Ovary (tissue), 9 donors: ENCODE data around the gene KMT2D. TPM values are rescaled to one million over a fixed set of nuclear protein-coding genes. Genes with fewer than 3 reads are reported as not detected.
A peak's percentile ranks its signal among the peaks of the same experiment; 100 is the strongest.

Source experiments
- DNase-seq, 5 donors: peaks; one replicate each; pipeline ENCODE4 v3.0.0-alpha.2; 2019 to 2020
- H3K27ac ChIP-seq, 2 donors: fragments of 200-600 bp; one replicate each; pipeline versions ENCODE4 v1.5.1 to v1.8.0; 2019 to 2022
- H3K27me3 ChIP-seq: fragments of 200-600 bp; one replicate; pipeline ENCODE4 v1.8.0; 2022
- H3K36me3 ChIP-seq: fragments of 200-600 bp; sonication (generic); one replicate; pipeline ENCODE4 v1.5.1; 2019
- H3K4me1 ChIP-seq: one replicate; pipeline ENCODE4 v1.8.1; 2013; ENCODE audit warnings: mild to moderate bottlenecking, moderate library complexity; ENCODE audit not compliant: insufficient read depth
- H3K4me3 ChIP-seq: fragments of 200-600 bp; sonication (generic); one replicate; pipeline ENCODE4 v1.5.1; 2017
- H3K9me3 ChIP-seq, 2 donors: fragments of 200-600 bp in 1 of 2; sonication (generic) in 1 of 2; one replicate each; pipeline versions ENCODE4 v1.5.1 to v1.8.1; 2013 to 2019; ENCODE audit warnings: mild to moderate bottlenecking in 1 of 2, moderate library complexity in 1 of 2
- EP300 ChIP-seq: sonication (generic); formaldehyde crosslinking; IDR thresholded peaks from one replicate; pipeline ENCODE4 v1.6.1; 2017; ENCODE audit warnings: antibody characterized with exemption
- POLR2A ChIP-seq: fragments of 450-650 bp; IDR thresholded peaks from one replicate; pipeline ENCODE4 v1.6.1; 2017; ENCODE audit warnings: antibody characterized with exemption, mild to moderate bottlenecking, moderate library complexity
- WGBS, 3 donors: extraction: QIAGEN DNeasy Blood & Tissue Kit in 1 of 3; methylation state at CpG; one replicate each; pipeline versions ENCODE4 v1.1.5 to v1.1.7; 2013 to 2017; 5-methylcytosine and 5-hydroxymethylcytosine counted together
- intact Hi-C, 4 donors: fragments of 100-400 bp; cut with DNase I; formaldehyde crosslinking; loops; one replicate each; pipeline versions ENCODE4 v1.11.0 to v1.15.1; 2022 to 2023
- polyA plus RNA-seq, 2 donors: library from polyadenylated mRNA; stranded (reverse); fragments of 200-250 nt in 1 of 2; fragments of 350-450 nt in 1 of 2; fragmentation: Illumina TruSeq in 1 of 2; extraction: RNeasy Lipid Tissue Mini Kit (QIAGEN cat#74804) in 1 of 2; gene quantifications; one replicate each; pipeline ENCODE4 v1.2.3, GENCODE V29; 2013 to 2014
- total RNA-seq, 7 donors: library from RNA; depleted of rRNA in 2 of 7; stranded (reverse); fragments of >200 nt in 2 of 7; fragmentation: NEBNext Ultra II Directional in 3 of 7; extraction: Animal tissue kit (Norgen Biotek cat#: 25700) in 3 of 7; gene quantifications; one replicate each; pipeline versions ENCODE4 v1.1.0 to v1.2.4, GENCODE V29; 2016 to 2023
- TF ChIP-seq, protein P1 (sequence below), 3 donors: fragments of 450-650 bp in 2 of 3; fragments of 200-600 bp in 1 of 3; IDR thresholded peaks; one replicate each; pipeline versions ENCODE4 v1.5.1 to v1.8.0; 2016 to 2022; ENCODE audit warnings: antibody characterized with exemption in 3 of 3, mild to moderate bottlenecking in 1 of 3
- donor health status: DM: no; HTN: no; CAD: no; lungs with moderate emphysema.
- donor health status: DM: no; HTN: no; CAD: no.
- donor health status: Bipolar disorder and iron deficiency.
- donor health status: DM: yes; HTN: yes; CAD: no.
- donor health status: DM: no; HTN: no; CAD: no.
- donor health status: DM: yes; HTN: yes; CAD: no.

The KMT2D gene
- total and polyA plus RNA-seq, 9 donors, result 28.3 to 97.0 (median 77.8) TPM

DNA sequence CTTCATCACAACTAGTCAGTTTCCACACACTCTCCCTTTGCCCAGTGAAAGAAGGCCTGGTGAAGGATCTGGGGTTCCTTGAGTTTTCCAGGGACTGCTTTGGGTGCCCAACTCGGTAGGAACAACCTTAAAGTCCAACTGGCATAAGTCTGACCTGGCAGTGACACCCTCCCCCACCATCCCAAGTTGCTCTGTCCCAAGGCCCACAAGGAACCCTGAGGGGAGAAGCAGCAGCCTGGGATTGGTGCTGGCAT lies 1.6 kb downstream of the KMT2D start:
- Histone ChIP-seq H3K27me3 (no peaks in the 10 kb centered on the region), H3K4me1 (peaks cover 21% of the 10 kb centered on the region), H3K27ac (peak overlapping the region in 1 of 2 donors; percentile 90), H3K36me3 (no peaks in the 10 kb centered on the region), H3K4me3 (peak overlapping the region; percentile 91), H3K9me3 (no peaks in the 10 kb centered on the region)
- TF ChIP-seq EP300 (no peak), POLR2A (no peak)
- TF ChIP-seq, protein P1, sequence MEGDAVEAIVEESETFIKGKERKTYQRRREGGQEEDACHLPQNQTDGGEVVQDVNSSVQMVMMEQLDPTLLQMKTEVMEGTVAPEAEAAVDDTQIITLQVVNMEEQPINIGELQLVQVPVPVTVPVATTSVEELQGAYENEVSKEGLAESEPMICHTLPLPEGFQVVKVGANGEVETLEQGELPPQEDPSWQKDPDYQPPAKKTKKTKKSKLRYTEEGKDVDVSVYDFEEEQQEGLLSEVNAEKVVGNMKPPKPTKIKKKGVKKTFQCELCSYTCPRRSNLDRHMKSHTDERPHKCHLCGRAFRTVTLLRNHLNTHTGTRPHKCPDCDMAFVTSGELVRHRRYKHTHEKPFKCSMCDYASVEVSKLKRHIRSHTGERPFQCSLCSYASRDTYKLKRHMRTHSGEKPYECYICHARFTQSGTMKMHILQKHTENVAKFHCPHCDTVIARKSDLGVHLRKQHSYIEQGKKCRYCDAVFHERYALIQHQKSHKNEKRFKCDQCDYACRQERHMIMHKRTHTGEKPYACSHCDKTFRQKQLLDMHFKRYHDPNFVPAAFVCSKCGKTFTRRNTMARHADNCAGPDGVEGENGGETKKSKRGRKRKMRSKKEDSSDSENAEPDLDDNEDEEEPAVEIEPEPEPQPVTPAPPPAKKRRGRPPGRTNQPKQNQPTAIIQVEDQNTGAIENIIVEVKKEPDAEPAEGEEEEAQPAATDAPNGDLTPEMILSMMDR (IDR thresholded peaks at IDR 0.05), result no peak
- 0 to 2% (median 0%) methylated on average over 1 of the region's 1 CpG for whole genome bisulfite sequencing, 3 donors
- intact Hi-C loops, result no loop called here
- no peak for DNase-seq

DNA sequence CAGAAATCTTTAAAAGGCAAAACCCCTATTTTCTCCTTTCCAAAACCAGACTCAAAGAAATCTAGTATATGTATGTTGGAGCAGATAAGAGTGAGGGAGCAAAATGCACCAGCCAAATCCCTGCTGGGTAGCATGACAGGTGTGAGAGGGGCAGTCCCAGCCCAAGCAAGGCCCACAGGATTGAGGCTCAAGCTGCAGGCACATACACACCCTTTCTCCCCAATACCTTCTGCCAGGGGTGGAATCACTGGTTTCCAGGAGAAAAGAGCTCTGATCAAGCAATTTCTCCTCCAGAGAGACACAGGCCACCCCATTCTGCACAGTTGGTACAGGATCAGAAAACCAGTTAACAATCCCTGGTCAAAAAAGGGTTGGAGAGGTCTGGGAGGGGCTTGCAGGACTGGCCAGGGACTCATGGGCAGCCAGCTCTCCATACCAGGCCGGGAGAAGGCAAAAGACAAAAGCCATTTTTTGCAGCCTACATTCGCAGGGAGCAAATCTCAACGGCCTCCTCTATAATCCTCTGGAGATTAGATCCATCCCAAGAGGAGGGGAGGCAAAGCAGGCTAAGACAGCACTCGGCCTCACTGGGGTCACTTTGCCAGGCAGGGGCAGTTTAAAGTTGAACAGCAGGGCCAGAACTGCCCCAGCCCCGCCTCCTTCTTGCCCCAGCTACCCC lies 2.1 kb downstream of the KMT2D start:
- intact Hi-C loops, result no loop called here
- Histone ChIP-seq H3K27ac (no peak overlapping the region), H3K36me3 (no peaks in the 10 kb centered on the region), H3K4me3 (peak overlapping the region; percentile 91), H3K9me3 (no peaks in the 10 kb centered on the region), H3K4me1 (peaks cover 21% of the 10 kb centered on the region), H3K27me3 (no peaks in the 10 kb centered on the region)
- 3 to 6% (median 4%) methylated on average over 5 of the region's 5 CpGs for WGBS, 3 donors
- no peak for TF ChIP-seq EP300
- TF ChIP-seq POLR2A, result no peak
- TF ChIP-seq, protein P1 (IDR thresholded peaks at IDR 0.05), result no peak
- no peak for DNase-seq

DNA sequence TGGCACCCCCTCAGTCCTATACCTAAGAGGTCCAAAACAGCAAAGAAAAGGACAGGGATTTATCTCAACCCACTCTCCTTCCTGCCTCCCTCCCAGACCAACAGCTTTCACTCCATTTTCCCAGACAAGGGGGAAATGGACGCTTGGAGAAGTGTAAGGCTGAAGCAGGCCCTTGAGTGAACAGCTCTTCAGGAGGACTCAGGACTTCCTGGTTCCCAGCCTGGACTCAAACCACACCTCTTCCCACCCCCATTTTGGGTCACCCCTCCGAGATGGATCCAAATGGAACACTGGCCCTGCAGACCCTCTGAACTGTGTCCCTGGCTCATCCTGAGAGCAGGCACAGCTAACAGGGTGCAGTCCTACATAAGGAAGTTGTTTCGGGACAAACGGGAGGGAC lies 2.7 kb downstream of the KMT2D start:
- H3K4me3 ChIP-seq, result peak overlapping the region; percentile 91
- 8 to 11% (median 8%) methylated on average over 4 of the region's 4 CpGs for WGBS, 3 donors
- peaks cover 21% of the 10 kb centered on the region for H3K4me1 ChIP-seq
- no peak for TF ChIP-seq EP300
- TF ChIP-seq, protein P1 (IDR thresholded peaks at IDR 0.05), result no peak
- no peak for TF ChIP-seq POLR2A
- no peaks in the 10 kb centered on the region for H3K9me3 ChIP-seq
- intact Hi-C loops, result no loop called here
- no peaks in the 10 kb centered on the region for H3K27me3 ChIP-seq
- no peaks in the 10 kb centered on the region for H3K36me3 ChIP-seq
- H3K27ac ChIP-seq, result no peak overlapping the region
- DNase-seq, result no peak

DNA sequence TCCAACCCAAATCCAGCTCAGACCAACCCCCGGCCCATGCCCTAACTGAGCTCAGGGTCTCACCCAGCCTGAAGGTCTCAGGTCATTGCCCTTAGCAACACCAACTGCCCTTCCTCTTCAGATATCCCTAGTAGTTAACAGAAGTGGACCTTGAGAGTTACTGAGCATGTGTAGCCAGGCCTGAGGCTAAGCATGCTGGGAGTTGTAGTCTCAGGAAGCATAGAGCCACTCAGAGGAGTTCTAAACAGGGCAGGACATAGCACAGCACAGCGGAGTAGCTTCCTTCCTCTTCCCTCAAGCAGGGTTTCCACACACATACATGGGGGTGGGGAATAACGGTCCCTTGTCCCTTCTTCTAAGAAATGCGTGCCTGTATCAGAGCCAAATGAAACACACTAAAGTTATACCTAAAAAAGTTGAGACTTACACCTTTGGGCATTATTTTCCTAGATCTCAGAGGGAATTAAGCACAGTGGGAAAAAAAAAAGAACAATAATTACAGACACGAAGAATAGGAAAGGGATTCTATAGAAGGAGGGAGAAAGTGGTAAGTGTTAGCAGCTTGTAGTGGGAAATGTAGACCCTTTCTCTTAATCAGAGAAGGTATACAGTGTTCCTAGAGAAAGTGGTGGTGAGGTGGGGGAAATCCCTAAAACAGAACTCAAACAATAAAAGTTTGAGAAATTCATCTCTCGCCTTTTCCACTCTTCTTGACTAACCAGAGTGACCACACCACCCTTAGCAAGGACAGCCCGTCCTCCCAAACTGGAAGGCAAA lies 4.4 kb downstream of the KMT2D start:
- no peak overlapping the region for H3K27ac ChIP-seq
- no peaks in the 10 kb centered on the region for H3K27me3 ChIP-seq
- TF ChIP-seq, protein P1 (IDR thresholded peaks at IDR 0.05), result no peak
- TF ChIP-seq POLR2A, result no peak
- no peak for TF ChIP-seq EP300
- DNase-seq, result peak in 1 of 5 donors; percentile 39
- no peaks in the 10 kb centered on the region for H3K36me3 ChIP-seq
- H3K4me3 ChIP-seq, result no peak overlapping the region
- intact Hi-C loops, result no loop called here
- peaks cover 21% of the 10 kb centered on the region for H3K4me1 ChIP-seq
- WGBS, 3 donors, result 54 to 57% (median 56%) methylated on average over 7 of the region's 7 CpGs
- H3K9me3 ChIP-seq, result no peaks in the 10 kb centered on the region
